Skeletal muscle tissue (tissue), 4 donors: ENCODE measurements around the gene CLCN2. TPM values are rescaled to one million over a fixed set of nuclear protein-coding genes. Genes with fewer than 3 reads are reported as not detected.

Experiments used
- H3K27ac ChIP-seq: one replicate; pipeline ENCODE4 v1.7.0; 2013; ENCODE audit warnings: mild to moderate bottlenecking, low read depth, low read length, inconsistent platforms
- H3K27me3 ChIP-seq, 3 donors: one replicate each; pipeline ENCODE4 v1.7.0; 2013; ENCODE audit warnings: low read length in 3 of 3; ENCODE audit not compliant: control insufficient read depth in 3 of 3, insufficient read depth in 3 of 3
- H3K36me3 ChIP-seq, 3 donors: one replicate each; pipeline ENCODE4 v1.7.0; 2013; ENCODE audit warnings: low read length in 3 of 3; ENCODE audit not compliant: control insufficient read depth in 3 of 3, insufficient read depth in 3 of 3
- H3K4me1 ChIP-seq, 3 donors: one replicate each; pipeline ENCODE4 v1.7.0; 2013; ENCODE audit warnings: low read length in 3 of 3, mild to moderate bottlenecking in 3 of 3; ENCODE audit not compliant: control insufficient read depth in 3 of 3, insufficient read depth in 3 of 3
- H3K4me3 ChIP-seq, 3 donors: one replicate each; pipeline ENCODE4 v1.7.0; 2013; ENCODE audit warnings: low read length in 3 of 3
- H3K9ac ChIP-seq, 3 donors: one replicate each; pipeline ENCODE4 v1.7.0; 2013; ENCODE audit warnings: low read length in 3 of 3, mild to moderate bottlenecking in 3 of 3, moderate library complexity in 2 of 3, low read depth in 1 of 3
- H3K9me3 ChIP-seq, 3 donors: one replicate each; pipeline ENCODE4 v1.7.0; 2013; ENCODE audit warnings: low read length in 3 of 3; ENCODE audit not compliant: control insufficient read depth in 3 of 3
- total RNA-seq: library from RNA; depleted of rRNA; stranded (reverse); fragments of >200 nt; gene quantifications from one replicate; pipeline ENCODE4 v1.2.3, GENCODE V29; 2014
- donor health status: Osteomylitis.

CLCN2 gene
- total RNA-seq, 1 donor from 2014 or later = 2.6 TPM

GRCh38 chr3:184360929-184361531 lies 375 bp downstream of the CLCN2 start:
- Histone ChIP-seq H3K9me3 (no peaks in the 10 kb centered on the region), H3K4me3 (peak overlapping the region; percentile 80 to 98 (median 82)), H3K9ac (peak overlapping the region; percentile 77 to 92 (median 84)), H3K27ac (peak overlapping the region; percentile 13), H3K4me1 (peaks cover 20 to 28% (median 20%) of the 10 kb centered on the region in 3 donors), H3K27me3 (no peaks in the 10 kb centered on the region), H3K36me3 (peaks cover 4 to 10% (median 8%) of the 10 kb centered on the region in 3 donors)

DNA sequence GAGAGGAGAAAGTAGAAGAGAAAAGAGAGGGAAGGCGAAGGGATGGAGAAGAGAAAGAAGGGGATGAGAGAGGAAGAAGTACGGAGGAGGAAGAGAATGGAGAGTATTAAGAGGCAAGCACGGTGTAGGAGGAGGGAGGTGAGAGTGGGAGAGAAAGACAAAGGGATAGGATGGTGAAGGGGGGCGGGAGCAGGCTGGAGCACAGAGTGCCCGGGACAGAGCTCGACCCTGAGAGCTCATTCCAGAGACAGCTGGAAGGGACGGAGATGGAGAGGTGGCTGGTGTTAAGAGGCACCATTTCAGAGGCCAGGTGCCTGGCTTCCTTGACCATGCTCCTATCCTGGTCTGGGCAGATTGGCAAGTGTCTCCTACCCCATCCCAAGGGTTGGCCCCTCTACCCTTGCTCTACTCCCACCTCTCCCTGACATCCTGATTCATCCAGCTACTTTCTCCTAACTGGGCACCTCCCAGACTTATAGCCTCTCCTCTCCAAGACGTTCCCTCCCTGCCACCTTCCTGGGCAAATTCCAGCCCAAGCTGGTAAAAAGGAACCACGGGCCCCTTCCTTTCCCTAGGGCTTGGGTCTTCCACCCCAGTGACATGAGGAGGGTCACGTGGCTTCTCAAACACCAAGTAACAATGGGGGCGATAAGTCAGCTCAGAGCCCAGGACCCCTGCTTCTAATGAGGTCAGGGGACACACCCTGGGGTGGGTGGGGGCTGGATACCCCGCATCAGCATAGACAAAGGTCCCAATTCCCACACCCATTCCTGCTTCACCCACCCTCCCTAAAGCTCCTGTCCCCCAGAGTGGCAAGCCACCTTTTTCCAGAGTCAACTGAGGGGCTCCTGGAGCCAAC lies 1.1 kb downstream of the CLCN2 start:
- Histone ChIP-seq H3K27ac (no peak overlapping the region), H3K9me3 (no peaks in the 10 kb centered on the region), H3K27me3 (no peaks in the 10 kb centered on the region), H3K36me3 (peaks cover 5 to 12% (median 11%) of the 10 kb centered on the region in 3 donors), H3K4me3 (peak overlapping the region; percentile 80 to 98 (median 82)), H3K4me1 (peaks cover 20 to 28% (median 20%) of the 10 kb centered on the region in 3 donors), H3K9ac (peak overlapping the region; percentile 77 to 92 (median 84))

GRCh38 chr3:184359610-184360009 lies 1.8 kb downstream of the CLCN2 start:
- Histone ChIP-seq H3K36me3 (peaks cover 5 to 10% (median 6%) of the 10 kb centered on the region in 3 donors), H3K9me3 (no peaks in the 10 kb centered on the region), H3K27ac (no peak overlapping the region), H3K4me1 (peaks cover 20 to 28% (median 20%) of the 10 kb centered on the region in 3 donors), H3K9ac (no peak overlapping the region), H3K4me3 (no peak overlapping the region), H3K27me3 (no peaks in the 10 kb centered on the region)

DNA sequence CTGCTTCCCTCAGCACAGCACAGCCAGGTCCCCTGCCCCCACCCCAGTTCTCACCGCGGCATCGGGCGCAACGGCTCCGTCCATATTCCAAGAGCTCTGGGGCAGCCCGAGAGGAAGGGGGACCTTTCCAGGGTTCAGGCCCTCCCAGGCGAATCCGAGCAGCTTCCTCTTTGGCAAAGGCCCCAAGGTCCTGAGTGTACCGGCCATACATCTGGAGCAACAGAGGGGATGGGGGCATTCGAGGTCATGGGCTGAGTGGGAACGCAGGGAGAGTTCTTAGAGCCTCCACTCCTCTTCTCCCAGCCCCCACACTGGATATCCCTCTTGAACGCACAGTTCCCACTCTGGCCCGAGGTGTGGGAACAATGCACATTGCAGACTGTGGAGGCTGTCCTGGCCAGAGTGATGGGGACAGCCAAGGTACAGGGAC lies 2.5 kb downstream of the CLCN2 start:
- Histone ChIP-seq H3K4me1 (peaks cover 18 to 26% (median 18%) of the 10 kb centered on the region in 3 donors), H3K9ac (no peak overlapping the region), H3K9me3 (no peaks in the 10 kb centered on the region), H3K27ac (no peak overlapping the region), H3K27me3 (no peaks in the 10 kb centered on the region), H3K4me3 (no peak overlapping the region), H3K36me3 (peaks cover 5 to 10% (median 5%) of the 10 kb centered on the region in 3 donors)

DNA sequence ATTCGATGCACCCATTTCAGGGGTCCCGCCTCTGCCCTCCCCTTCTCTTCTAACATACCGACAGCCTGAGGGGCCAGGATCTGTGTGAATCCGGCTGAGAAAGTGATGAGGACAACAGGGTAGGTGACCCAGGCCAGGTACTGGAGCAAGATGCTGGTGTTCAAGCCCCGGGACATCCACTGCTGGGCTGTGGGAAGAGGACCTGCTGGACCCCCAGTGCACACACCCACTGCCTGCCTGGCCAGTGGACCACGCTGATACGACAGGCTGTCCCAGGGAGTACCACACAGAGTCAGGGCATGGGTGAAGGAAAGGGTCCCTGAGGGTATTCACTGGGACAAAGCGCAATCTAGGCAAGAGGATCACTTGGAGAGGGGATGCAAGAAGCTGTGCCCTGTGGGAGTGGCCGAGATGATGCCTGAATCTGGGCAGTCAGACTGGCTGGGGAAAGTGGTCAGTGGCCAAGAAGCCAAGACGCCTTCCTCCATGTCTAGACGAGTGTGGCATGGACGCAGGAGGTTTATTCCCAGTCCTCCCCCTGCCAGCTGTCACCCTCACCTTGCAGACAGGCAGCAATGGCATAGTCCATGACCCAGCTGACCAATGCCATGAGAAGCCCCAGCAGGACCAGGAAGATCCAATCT lies 3.2 kb downstream of the CLCN2 start:
- Histone ChIP-seq H3K9ac (no peak overlapping the region), H3K9me3 (no peaks in the 10 kb centered on the region), H3K36me3 (peaks cover 5 to 10% (median 5%) of the 10 kb centered on the region in 3 donors), H3K4me1 (peaks cover 11 to 19% (median 13%) of the 10 kb centered on the region in 3 donors), H3K27ac (no peak overlapping the region), H3K27me3 (no peaks in the 10 kb centered on the region), H3K4me3 (no peak overlapping the region)

DNA sequence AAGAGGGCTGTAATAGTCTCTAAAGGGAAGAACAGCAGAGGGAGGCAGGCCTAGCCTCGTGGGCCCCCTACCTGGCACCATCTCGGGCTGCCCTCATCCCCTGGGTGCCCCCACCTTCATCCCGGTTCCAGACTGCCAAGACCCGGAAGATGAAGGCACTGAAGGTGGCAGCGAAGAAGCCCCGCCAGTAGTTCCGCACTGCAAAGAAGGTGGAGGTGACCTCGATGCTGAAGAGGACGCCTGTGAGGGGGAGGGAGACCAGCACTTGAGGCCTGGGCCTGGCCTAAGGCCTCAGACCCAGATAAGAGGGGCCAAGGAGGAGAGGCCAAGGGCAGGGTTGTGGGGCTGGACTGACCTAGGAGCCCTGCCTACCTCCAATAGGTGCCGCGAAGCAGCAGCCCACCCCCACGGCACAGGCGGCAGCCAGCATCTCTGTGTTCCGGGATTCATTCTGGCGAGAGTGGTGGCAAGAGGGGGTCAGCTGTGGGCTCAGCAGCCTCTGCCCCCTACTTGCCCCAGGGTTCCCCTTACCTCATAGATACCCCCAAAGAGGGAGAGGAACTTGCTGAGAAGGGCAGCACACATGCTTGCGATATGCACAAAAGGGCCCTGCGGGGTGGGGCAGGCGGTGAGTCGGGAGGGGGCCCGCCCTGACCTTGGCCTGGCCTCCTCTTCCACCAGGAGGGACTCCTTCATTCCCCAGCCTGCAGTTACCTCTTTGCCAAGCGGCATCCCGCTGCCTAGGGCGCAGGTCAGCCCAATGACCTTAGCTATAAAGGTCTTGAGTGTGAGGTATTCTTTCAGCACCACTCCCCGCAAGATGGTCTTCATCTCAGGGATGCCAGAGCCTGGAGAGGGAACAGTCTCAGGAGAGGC lies 3.9 kb downstream of the CLCN2 start:
- H3K4me3 ChIP-seq = no peak overlapping the region
- peaks cover 11 to 19% (median 13%) of the 10 kb centered on the region in 3 donors for H3K4me1 ChIP-seq
- H3K36me3 ChIP-seq = peaks cover 5 to 10% (median 6%) of the 10 kb centered on the region in 3 donors
- no peak overlapping the region for H3K27ac ChIP-seq
- H3K9ac ChIP-seq = no peak overlapping the region
- H3K9me3 ChIP-seq = no peaks in the 10 kb centered on the region
- no peaks in the 10 kb centered on the region for H3K27me3 ChIP-seq

- Histone ChIP-seq H3K27ac (no peak overlapping the region), H3K9me3 (no peaks in the 10 kb centered on the region), H3K4me1 (peaks cover 3 to 6% (median 6%) of the 10 kb centered on the region in 3 donors), H3K36me3 (peaks cover 5 to 10% (median 6%) of the 10 kb centered on the region in 3 donors), H3K4me3 (no peak overlapping the region), H3K27me3 (no peaks in the 10 kb centered on the region), H3K9ac (peak overlapping the region in 1 of 3 donors; percentile 8)
Measured at GRCh38 chr3:184355261-184356040, 6.0 kb downstream of the CLCN2 start.

DNA sequence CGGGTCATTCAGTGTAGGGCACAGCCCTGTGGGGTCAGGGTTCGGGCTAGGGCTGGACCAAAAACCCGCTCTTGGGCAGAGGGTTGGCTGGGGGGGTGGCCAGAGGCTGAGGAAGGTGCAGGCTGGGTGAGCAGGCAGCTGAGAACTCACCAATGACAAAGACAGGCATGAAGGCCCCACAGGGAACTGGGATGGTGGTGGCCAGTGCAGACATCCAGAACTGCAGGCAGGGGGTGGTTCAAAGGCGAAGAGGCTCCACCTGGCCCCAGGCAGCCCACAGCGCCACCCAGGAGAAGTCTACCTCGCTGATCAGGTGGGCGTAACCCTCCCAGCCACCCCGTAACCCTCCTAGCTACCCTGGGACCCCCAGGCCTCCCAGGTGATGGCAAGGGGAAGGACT lies 6.7 kb downstream of the CLCN2 start:
- no peak overlapping the region for H3K27ac ChIP-seq
- no peak overlapping the region for H3K9ac ChIP-seq
- no peaks in the 10 kb centered on the region for H3K27me3 ChIP-seq
- H3K4me1 ChIP-seq = no peaks in the 10 kb centered on the region
- no peak overlapping the region for H3K4me3 ChIP-seq
- H3K36me3 ChIP-seq = peaks cover 5 to 10% (median 6%) of the 10 kb centered on the region in 3 donors
- H3K9me3 ChIP-seq = no peaks in the 10 kb centered on the region
